Measurements from ENCODE around the gene TCFL5. TPM values are rescaled to one million over a fixed set of nuclear protein-coding genes. Genes with fewer than 3 reads are reported as not detected.

The TCFL5 gene
- total and polyA plus RNA-seq, 7 experiments from 2014 or later = 0.91 to 10.8 (median 7.0) TPM

- Histone ChIP-seq H3K27ac (ENCODE audit: low read depth, low read length) (no peak overlapping the region), H3K4me3 (ENCODE audit: low read length) (no peak overlapping the region), H3K9me3 (ENCODE audit: control insufficient read depth in 2 of 3, low read length in 3 of 3) (no peaks in the 10 kb centered on the region), H3K4me1 (ENCODE audit: control insufficient read depth in 2 of 2, insufficient read depth in 2 of 2, low read length in 2 of 2) (peaks cover 13 to 27% of the 10 kb centered on the region in 2 donors), H3K27me3 (ENCODE audit: control insufficient read depth in 2 of 2, insufficient read depth in 2 of 2, low read length in 2 of 2) (no peaks in the 10 kb centered on the region), H3K36me3 (ENCODE audit: control insufficient read depth in 2 of 3, insufficient read depth in 3 of 3, low read length in 3 of 3) (peaks cover 17 to 51% (median 24%) of the 10 kb centered on the region in 3 experiments)
- no peak for ATAC-seq
- Mint-ChIP-seq H3K4me1 (peaks cover 23 to 52% (median 43%) of the 10 kb centered on the region in 7 donors), H3K36me3 (peaks cover 0 to 34% (median 11%) of the 10 kb centered on the region in 5 donors), H3K27ac (peak overlapping the region in 2 of 9 donors; percentile 28 to 69), H3K4me3 (peak overlapping the region in 1 of 10 donors; percentile 5), H3K9me3 (no peaks in the 10 kb centered on the region), H3K27me3 (no peaks in the 10 kb centered on the region)
- no peak for DNase-seq
- intact Hi-C loops (cut with micrococcal nuclease) = no loop called here
- ChIA-PET POLR2A (interaction anchor here (0.9 to 1.4 kb wide), 3 partner anchors 10 to 57 kb away, joined by 3 to 5 read pairs (median 3); partner anchors contain the start of gene TCFL5), CTCF (interaction anchor here (1.0 to 7.9 kb wide), 3 partner anchors 18 to 113 kb away, joined by 3 to 102 read pairs (median 3); no protein-coding TSS in a partner anchor)
Observed at GRCh38 chr20:62897666-62898065, 36.0 kb upstream of the TCFL5 start.

- peaks cover 24 to 52% (median 35%) of the 10 kb centered on the region in 3 experiments for H3K36me3 ChIP-seq (ENCODE audit: control insufficient read depth in 2 of 3, insufficient read depth in 3 of 3, low read length in 3 of 3)
- no peaks in the 10 kb centered on the region for H3K27me3 ChIP-seq (ENCODE audit: control insufficient read depth in 2 of 2, insufficient read depth in 2 of 2, low read length in 2 of 2)
- H3K9me3 ChIP-seq (ENCODE audit: control insufficient read depth in 2 of 3, low read length in 3 of 3) = no peaks in the 10 kb centered on the region
- Mint-ChIP-seq H3K36me3 (peaks cover 0 to 39% (median 20%) of the 10 kb centered on the region in 5 donors), H3K27me3 (no peaks in the 10 kb centered on the region), H3K27ac (no peak overlapping the region), H3K9me3 (no peaks in the 10 kb centered on the region), H3K4me1 (peaks cover 24 to 63% (median 53%) of the 10 kb centered on the region in 7 donors), H3K4me3 (no peak overlapping the region)
- CTCF ChIA-PET = interaction anchor here (7.9 kb wide), 1 partner anchor 19 kb away, joined by 102 read pairs; no protein-coding TSS in a partner anchor
- no peak overlapping the region for H3K27ac ChIP-seq (ENCODE audit: low read depth, low read length)
- POLR2A ChIA-PET = no interaction called here
- DNase-seq (no peak), ATAC-seq (no peak)
- no peak overlapping the region for H3K4me3 ChIP-seq (ENCODE audit: low read length)
- intact Hi-C loops (cut with micrococcal nuclease) = no loop called here
- peaks cover 13 to 39% of the 10 kb centered on the region in 2 donors for H3K4me1 ChIP-seq (ENCODE audit: control insufficient read depth in 2 of 2, insufficient read depth in 2 of 2, low read length in 2 of 2)
Observed at GRCh38 chr20:62896526-62896925, 34.9 kb upstream of the TCFL5 start.

GRCh38 chr20:62895539-62895938 lies 33.9 kb upstream of the TCFL5 start:
- Mint-ChIP-seq H3K36me3 (peaks cover 0 to 49% (median 29%) of the 10 kb centered on the region in 5 donors), H3K27me3 (no peaks in the 10 kb centered on the region), H3K27ac (peak overlapping the region in 1 of 9 donors; percentile 40), H3K4me1 (peaks cover 31 to 64% (median 60%) of the 10 kb centered on the region in 7 donors), H3K4me3 (peak overlapping the region in 1 of 10 donors; percentile 45), H3K9me3 (no peaks in the 10 kb centered on the region)
- intact Hi-C loops (cut with micrococcal nuclease) = no loop called here
- CTCF ChIA-PET = no interaction called here
- H3K27ac ChIP-seq (ENCODE audit: low read depth, low read length) = no peak overlapping the region
- H3K27me3 ChIP-seq (ENCODE audit: control insufficient read depth in 2 of 2, insufficient read depth in 2 of 2, low read length in 2 of 2) = no peaks in the 10 kb centered on the region
- ATAC-seq (no peak), DNase-seq (no peak)
- POLR2A ChIA-PET = no interaction called here
- H3K4me1 ChIP-seq (ENCODE audit: control insufficient read depth in 2 of 2, insufficient read depth in 2 of 2, low read length in 2 of 2) = peaks cover 13 to 47% of the 10 kb centered on the region in 2 donors
- no peaks in the 10 kb centered on the region for H3K9me3 ChIP-seq (ENCODE audit: control insufficient read depth in 2 of 3, low read length in 3 of 3)
- H3K36me3 ChIP-seq (ENCODE audit: control insufficient read depth in 2 of 3, insufficient read depth in 3 of 3, low read length in 3 of 3) = peaks cover 26 to 55% (median 45%) of the 10 kb centered on the region in 3 experiments
- H3K4me3 ChIP-seq (ENCODE audit: low read length) = no peak overlapping the region

- Histone ChIP-seq H3K4me3 (ENCODE audit: low read length) (no peak overlapping the region), H3K27me3 (ENCODE audit: control insufficient read depth in 2 of 2, insufficient read depth in 2 of 2, low read length in 2 of 2) (no peaks in the 10 kb centered on the region), H3K9me3 (ENCODE audit: control insufficient read depth in 2 of 3, low read length in 3 of 3) (no peaks in the 10 kb centered on the region), H3K36me3 (ENCODE audit: control insufficient read depth in 2 of 3, insufficient read depth in 3 of 3, low read length in 3 of 3) (peaks cover 38 to 67% (median 57%) of the 10 kb centered on the region in 3 experiments), H3K4me1 (ENCODE audit: control insufficient read depth in 2 of 2, insufficient read depth in 2 of 2, low read length in 2 of 2) (peaks cover 3 to 39% of the 10 kb centered on the region in 2 donors), H3K27ac (ENCODE audit: low read depth, low read length) (no peak overlapping the region)
- no peaks in the 10 kb centered on the region for H3K9me3 Mint-ChIP-seq
- ATAC-seq = no peak
- H3K27ac Mint-ChIP-seq = peak overlapping the region in 2 of 9 donors; percentile 12 to 14
- no peak overlapping the region for H3K4me3 Mint-ChIP-seq
- peaks cover 0 to 59% (median 29%) of the 10 kb centered on the region in 5 donors for H3K36me3 Mint-ChIP-seq
- ChIA-PET POLR2A (interaction anchor here (0.8 to 1.7 kb wide), 4 partner anchors 25 to 83 kb away, joined by 3 to 7 read pairs (median 4); partner anchors contain the start of gene GID8), CTCF (interaction anchor here (0.9 to 1.1 kb wide), 2 partner anchors 9 to 115 kb away, joined by 3 to 5 read pairs; no protein-coding TSS in a partner anchor)
- peaks cover 27 to 57% (median 49%) of the 10 kb centered on the region in 7 donors for H3K4me1 Mint-ChIP-seq
- intact Hi-C loops (cut with micrococcal nuclease) = loop anchor here in 1 of 2 donors (5.0 kb wide), 1 partner anchor 33 kb away; the partner anchor contains the start of gene DIDO1
- no peak for DNase-seq
- no peaks in the 10 kb centered on the region for H3K27me3 Mint-ChIP-seq
Observed at GRCh38 chr20:62894261-62894660, 32.6 kb upstream of the TCFL5 start.

- peaks cover 0 to 60% (median 29%) of the 10 kb centered on the region in 5 donors for H3K36me3 Mint-ChIP-seq
- no peaks in the 10 kb centered on the region for H3K27me3 Mint-ChIP-seq
- H3K27ac Mint-ChIP-seq = peak overlapping the region in 5 of 9 donors; percentile 14 to 97 (median 89)
- H3K4me1 Mint-ChIP-seq = peaks cover 22 to 51% (median 43%) of the 10 kb centered on the region in 7 donors
- intact Hi-C loops (cut with micrococcal nuclease) = loop anchor here in 1 of 2 donors (5.0 kb wide), 1 partner anchor 34 kb away; the partner anchor contains the start of gene DIDO1
- H3K4me3 Mint-ChIP-seq = no peak overlapping the region
- H3K4me1 ChIP-seq (ENCODE audit: control insufficient read depth in 2 of 2, insufficient read depth in 2 of 2, low read length in 2 of 2) = peaks cover 0 to 33% of the 10 kb centered on the region in 2 donors
- ChIA-PET POLR2A (interaction anchor here (0.7 to 1.7 kb wide), 7 partner anchors 9 to 84 kb away, joined by 3 to 7 read pairs (median 3); partner anchors contain the start of gene GID8), CTCF (interaction anchor here (1.1 kb wide), 1 partner anchor 9 kb away, joined by 3 read pairs; no protein-coding TSS in a partner anchor)
- H3K4me3 ChIP-seq (ENCODE audit: low read length) = no peak overlapping the region
- peaks cover 42 to 73% (median 58%) of the 10 kb centered on the region in 3 experiments for H3K36me3 ChIP-seq (ENCODE audit: control insufficient read depth in 2 of 3, insufficient read depth in 3 of 3, low read length in 3 of 3)
- no peaks in the 10 kb centered on the region for H3K9me3 Mint-ChIP-seq
- peak overlapping the region; percentile 68 for H3K27ac ChIP-seq (ENCODE audit: low read depth, low read length)
- no peaks in the 10 kb centered on the region for H3K9me3 ChIP-seq (ENCODE audit: control insufficient read depth in 2 of 3, low read length in 3 of 3)
- ATAC-seq (no peak), DNase-seq (no peak)
- no peaks in the 10 kb centered on the region for H3K27me3 ChIP-seq (ENCODE audit: control insufficient read depth in 2 of 2, insufficient read depth in 2 of 2, low read length in 2 of 2)
Observed at GRCh38 chr20:62893700-62894099, 32.1 kb upstream of the TCFL5 start.

- Mint-ChIP-seq H3K4me3 (peak overlapping the region; percentile 13 to 71 (median 56)), H3K27ac (peak overlapping the region; percentile 66 to 97 (median 92)), H3K27me3 (no peaks in the 10 kb centered on the region), H3K4me1 (peaks cover 16 to 42% (median 38%) of the 10 kb centered on the region in 7 donors), H3K36me3 (peaks cover 0 to 65% (median 29%) of the 10 kb centered on the region in 5 donors), H3K9me3 (no peaks in the 10 kb centered on the region)
- intact Hi-C loops (cut with micrococcal nuclease) = loop anchor here in 1 of 2 donors (5.0 kb wide), 1 partner anchor 35 kb away; the partner anchor contains the start of gene DIDO1
- Histone ChIP-seq H3K4me3 (ENCODE audit: low read length) (no peak overlapping the region), H3K27ac (ENCODE audit: low read depth, low read length) (peak overlapping the region; percentile 68), H3K4me1 (ENCODE audit: control insufficient read depth in 2 of 2, insufficient read depth in 2 of 2, low read length in 2 of 2) (peaks cover 0 to 32% of the 10 kb centered on the region in 2 donors), H3K9me3 (ENCODE audit: control insufficient read depth in 2 of 3, low read length in 3 of 3) (no peaks in the 10 kb centered on the region), H3K27me3 (ENCODE audit: control insufficient read depth in 2 of 2, insufficient read depth in 2 of 2, low read length in 2 of 2) (no peaks in the 10 kb centered on the region), H3K36me3 (ENCODE audit: control insufficient read depth in 2 of 3, insufficient read depth in 3 of 3, low read length in 3 of 3) (peaks cover 42 to 84% (median 58%) of the 10 kb centered on the region in 3 experiments)
- CTCF ChIA-PET = interaction anchor here (1.2 kb wide), 1 partner anchor 10 kb away, joined by 3 read pairs; no protein-coding TSS in a partner anchor
- peak in 7 of 9 donors; percentile 32 to 79 (median 73) for DNase-seq
- POLR2A ChIA-PET = interaction anchor here (0.7 to 1.7 kb wide), 6 partner anchors 10 to 176 kb away, joined by 3 to 7 read pairs (median 3); partner anchors contain the start of gene GID8
- peak; percentile 75 for ATAC-seq
Observed at GRCh38 chr20:62892348-62893304, 31.0 kb upstream of the TCFL5 start.
